ENCODE measurements around the gene MIPOL1. TPM values are rescaled to one million over a fixed set of nuclear protein-coding genes. Genes with fewer than 3 reads are reported as not detected.

The MIPOL1 gene
- total and polyA plus RNA-seq, 4 donors = 0.51 to 6.6 (median 1.9) TPM

DNA sequence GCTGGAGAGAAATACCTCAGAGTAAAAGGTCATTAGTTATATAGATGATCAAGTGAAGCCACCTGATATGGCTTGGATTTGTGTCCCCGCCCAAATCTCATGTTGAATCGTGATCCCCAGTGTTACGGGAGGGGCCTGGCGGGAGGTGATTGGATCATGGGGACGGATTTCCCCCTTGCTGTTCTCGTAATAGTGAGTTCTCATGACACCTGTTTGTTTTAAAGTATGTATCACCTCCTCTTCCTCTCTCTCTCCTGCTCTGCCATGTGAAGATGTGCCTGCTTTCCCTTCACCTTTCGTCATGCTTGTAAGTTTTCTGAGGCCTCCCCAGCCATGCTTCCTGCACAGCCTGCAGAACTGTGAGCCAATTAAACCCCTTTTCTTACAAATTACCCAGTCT, 272.5 kb downstream of the MIPOL1 start:
- no peak overlapping the region for H3K27ac ChIP-seq (ENCODE audit: low read depth in 1 of 2, low read length in 2 of 2)
- H3K27me3 ChIP-seq (ENCODE audit: control insufficient read depth in 4 of 4, insufficient read depth in 4 of 4, low read length in 3 of 4) = no peaks in the 10 kb centered on the region
- H3K4me1 ChIP-seq (ENCODE audit: control insufficient read depth in 4 of 4, insufficient read depth in 4 of 4, low read length in 3 of 4) = peaks cover 4 to 24% (median 12%) of the 10 kb centered on the region in 4 donors
- TF ChIP-seq, protein P1, sequence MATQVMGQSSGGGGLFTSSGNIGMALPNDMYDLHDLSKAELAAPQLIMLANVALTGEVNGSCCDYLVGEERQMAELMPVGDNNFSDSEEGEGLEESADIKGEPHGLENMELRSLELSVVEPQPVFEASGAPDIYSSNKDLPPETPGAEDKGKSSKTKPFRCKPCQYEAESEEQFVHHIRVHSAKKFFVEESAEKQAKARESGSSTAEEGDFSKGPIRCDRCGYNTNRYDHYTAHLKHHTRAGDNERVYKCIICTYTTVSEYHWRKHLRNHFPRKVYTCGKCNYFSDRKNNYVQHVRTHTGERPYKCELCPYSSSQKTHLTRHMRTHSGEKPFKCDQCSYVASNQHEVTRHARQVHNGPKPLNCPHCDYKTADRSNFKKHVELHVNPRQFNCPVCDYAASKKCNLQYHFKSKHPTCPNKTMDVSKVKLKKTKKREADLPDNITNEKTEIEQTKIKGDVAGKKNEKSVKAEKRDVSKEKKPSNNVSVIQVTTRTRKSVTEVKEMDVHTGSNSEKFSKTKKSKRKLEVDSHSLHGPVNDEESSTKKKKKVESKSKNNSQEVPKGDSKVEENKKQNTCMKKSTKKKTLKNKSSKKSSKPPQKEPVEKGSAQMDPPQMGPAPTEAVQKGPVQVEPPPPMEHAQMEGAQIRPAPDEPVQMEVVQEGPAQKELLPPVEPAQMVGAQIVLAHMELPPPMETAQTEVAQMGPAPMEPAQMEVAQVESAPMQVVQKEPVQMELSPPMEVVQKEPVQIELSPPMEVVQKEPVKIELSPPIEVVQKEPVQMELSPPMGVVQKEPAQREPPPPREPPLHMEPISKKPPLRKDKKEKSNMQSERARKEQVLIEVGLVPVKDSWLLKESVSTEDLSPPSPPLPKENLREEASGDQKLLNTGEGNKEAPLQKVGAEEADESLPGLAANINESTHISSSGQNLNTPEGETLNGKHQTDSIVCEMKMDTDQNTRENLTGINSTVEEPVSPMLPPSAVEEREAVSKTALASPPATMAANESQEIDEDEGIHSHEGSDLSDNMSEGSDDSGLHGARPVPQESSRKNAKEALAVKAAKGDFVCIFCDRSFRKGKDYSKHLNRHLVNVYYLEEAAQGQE (IDR thresholded peaks at IDR 0.05) = no peak
- TF ChIP-seq RAD21 (IDR thresholded peaks at IDR 0.05) (no peak), FOXA1 (IDR thresholded peaks at IDR 0.05) (no peak), FOXA2 (IDR thresholded peaks at IDR 0.05) (no peak), GABPA (IDR thresholded peaks at IDR 0.05 in 1 of 2, conservative IDR thresholded peaks at IDR 0.05 in 1 of 2) (no peak), NR2F2 (IDR thresholded peaks at IDR 0.05) (no peak), SP1 (IDR thresholded peaks at IDR 0.05) (no peak), RXRA (IDR thresholded peaks at IDR 0.05) (no peak), JUND (IDR thresholded peaks at IDR 0.05) (no peak), TAF1 (conservative IDR thresholded peaks at IDR 0.05) (no peak), HNF4A (conservative IDR thresholded peaks at IDR 0.05) (no peak), YY1 (IDR thresholded peaks at IDR 0.05) (no peak), EGR1 (IDR thresholded peaks at IDR 0.05; ENCODE audit: low read depth in 2 of 2) (no peak)
- TF ChIP-seq, protein P2, sequence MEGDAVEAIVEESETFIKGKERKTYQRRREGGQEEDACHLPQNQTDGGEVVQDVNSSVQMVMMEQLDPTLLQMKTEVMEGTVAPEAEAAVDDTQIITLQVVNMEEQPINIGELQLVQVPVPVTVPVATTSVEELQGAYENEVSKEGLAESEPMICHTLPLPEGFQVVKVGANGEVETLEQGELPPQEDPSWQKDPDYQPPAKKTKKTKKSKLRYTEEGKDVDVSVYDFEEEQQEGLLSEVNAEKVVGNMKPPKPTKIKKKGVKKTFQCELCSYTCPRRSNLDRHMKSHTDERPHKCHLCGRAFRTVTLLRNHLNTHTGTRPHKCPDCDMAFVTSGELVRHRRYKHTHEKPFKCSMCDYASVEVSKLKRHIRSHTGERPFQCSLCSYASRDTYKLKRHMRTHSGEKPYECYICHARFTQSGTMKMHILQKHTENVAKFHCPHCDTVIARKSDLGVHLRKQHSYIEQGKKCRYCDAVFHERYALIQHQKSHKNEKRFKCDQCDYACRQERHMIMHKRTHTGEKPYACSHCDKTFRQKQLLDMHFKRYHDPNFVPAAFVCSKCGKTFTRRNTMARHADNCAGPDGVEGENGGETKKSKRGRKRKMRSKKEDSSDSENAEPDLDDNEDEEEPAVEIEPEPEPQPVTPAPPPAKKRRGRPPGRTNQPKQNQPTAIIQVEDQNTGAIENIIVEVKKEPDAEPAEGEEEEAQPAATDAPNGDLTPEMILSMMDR (IDR thresholded peaks at IDR 0.05; ENCODE audit: low read depth, low read length, missing input control) = no peak
- TF ChIP-seq, protein P3, sequence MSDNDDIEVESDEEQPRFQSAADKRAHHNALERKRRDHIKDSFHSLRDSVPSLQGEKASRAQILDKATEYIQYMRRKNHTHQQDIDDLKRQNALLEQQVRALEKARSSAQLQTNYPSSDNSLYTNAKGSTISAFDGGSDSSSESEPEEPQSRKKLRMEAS (IDR thresholded peaks at IDR 0.05) = no peak
- H3K9me3 ChIP-seq (ENCODE audit: control insufficient read depth in 4 of 4, low read length in 3 of 4) = peaks cover 0 to 3% (median 0%) of the 10 kb centered on the region in 4 donors
- 95% methylated on average over 7 of the region's 7 CpGs for WGBS
- H3K4me3 ChIP-seq (ENCODE audit: low read depth in 1 of 3, low read length in 3 of 3) = no peak overlapping the region
- peaks cover 0 to 1% (median 0%) of the 10 kb centered on the region in 4 donors for H3K36me3 ChIP-seq (ENCODE audit: control insufficient read depth in 4 of 4, insufficient read depth in 3 of 4, low read depth in 1 of 4, low read length in 3 of 4)
- no peak overlapping the region for H3K9ac ChIP-seq (ENCODE audit: low read depth in 1 of 2, low read length in 2 of 2)
- no peak for DNase-seq (ENCODE audit: low spot score)

DNA sequence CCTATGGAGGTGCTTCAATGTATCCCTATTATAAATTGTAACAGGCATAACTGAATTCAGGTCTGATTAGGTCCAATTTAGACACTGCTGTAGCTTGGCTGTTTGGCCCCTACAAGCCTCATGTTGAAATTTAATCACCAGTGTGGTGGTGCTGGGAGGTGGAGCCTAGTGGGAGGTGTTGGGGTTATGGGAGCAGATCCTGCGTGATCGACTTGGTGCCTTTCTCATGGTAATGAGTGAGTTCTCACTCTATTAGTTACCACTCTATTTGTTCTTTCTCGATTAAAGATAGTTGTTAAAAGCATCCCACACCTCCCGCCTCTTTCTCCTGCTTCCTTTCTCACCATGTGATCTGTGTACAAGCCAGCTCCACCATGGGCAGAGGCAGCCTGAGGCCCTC, 275.2 kb downstream of the MIPOL1 start:
- Histone ChIP-seq H3K4me3 (ENCODE audit: low read depth in 1 of 3, low read length in 3 of 3) (no peak overlapping the region), H3K36me3 (ENCODE audit: control insufficient read depth in 4 of 4, insufficient read depth in 3 of 4, low read depth in 1 of 4, low read length in 3 of 4) (peaks cover 0 to 1% (median 0%) of the 10 kb centered on the region in 4 donors), H3K27me3 (ENCODE audit: control insufficient read depth in 4 of 4, insufficient read depth in 4 of 4, low read length in 3 of 4) (no peaks in the 10 kb centered on the region), H3K9ac (ENCODE audit: low read depth in 1 of 2, low read length in 2 of 2) (no peak overlapping the region), H3K4me1 (ENCODE audit: control insufficient read depth in 4 of 4, insufficient read depth in 4 of 4, low read length in 3 of 4) (peaks cover 0 to 11% (median 5%) of the 10 kb centered on the region in 4 donors), H3K27ac (ENCODE audit: low read depth in 1 of 2, low read length in 2 of 2) (no peak overlapping the region), H3K9me3 (ENCODE audit: control insufficient read depth in 4 of 4, low read length in 3 of 4) (peaks cover 0 to 7% (median 0%) of the 10 kb centered on the region in 4 donors)
- no peak for DNase-seq (ENCODE audit: low spot score)
- TF ChIP-seq YY1 (IDR thresholded peaks at IDR 0.05) = no peak
- no peak for TF ChIP-seq TAF1 (conservative IDR thresholded peaks at IDR 0.05)
- TF ChIP-seq, protein P2 (IDR thresholded peaks at IDR 0.05; ENCODE audit: low read depth, low read length, missing input control) = no peak
- TF ChIP-seq NR2F2 (IDR thresholded peaks at IDR 0.05) = no peak
- TF ChIP-seq, protein P3 (IDR thresholded peaks at IDR 0.05) = no peak
- TF ChIP-seq RXRA (IDR thresholded peaks at IDR 0.05) = no peak
- WGBS = 80% methylated on average over 4 of the region's 4 CpGs
